ENCODE results near the gene FNBP1.

DNA sequence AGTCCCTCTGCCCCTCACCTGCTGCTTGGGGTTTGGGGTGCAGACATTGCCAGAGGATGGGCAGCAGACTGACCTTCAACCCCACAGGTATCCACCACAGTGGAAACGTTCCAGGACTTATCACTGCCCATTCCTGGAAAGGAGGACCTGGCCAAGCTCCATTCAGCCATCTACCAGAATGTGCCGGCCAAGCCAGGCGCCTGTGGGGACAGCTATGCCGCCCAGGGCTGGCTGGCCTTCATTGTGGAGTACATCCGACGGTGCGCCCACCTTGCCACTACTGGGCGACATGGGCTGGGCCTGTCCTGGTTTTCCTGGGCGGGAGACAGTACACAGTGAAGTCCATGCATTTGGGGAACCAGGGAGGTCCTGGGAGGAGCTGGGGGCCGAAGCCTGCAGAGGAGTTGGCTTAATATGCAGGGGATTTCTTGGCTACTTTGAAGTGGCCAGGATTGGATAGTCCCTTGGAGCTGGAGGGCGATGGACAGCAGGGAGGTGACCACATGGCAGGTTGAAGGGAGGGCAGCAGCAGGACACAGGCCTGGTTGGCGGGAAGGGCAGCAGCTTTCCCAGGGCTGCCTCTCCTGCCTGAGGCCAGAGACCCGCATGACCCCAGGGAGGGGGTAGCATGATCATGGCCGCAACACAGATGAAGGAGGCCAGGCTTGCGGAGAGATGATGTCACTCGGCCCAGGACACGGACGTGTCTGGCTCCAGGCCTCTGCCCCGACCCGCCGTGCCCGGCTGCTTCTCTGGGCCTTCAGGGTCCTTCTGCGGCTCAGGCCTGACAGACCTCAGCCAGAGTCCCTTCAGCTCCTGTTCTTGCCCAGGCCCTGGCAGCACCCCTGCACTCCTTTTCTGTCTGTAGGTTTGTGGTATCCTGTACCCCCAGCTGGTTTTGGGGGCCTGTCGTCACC lies 173.1 kb downstream of the FNBP1 start:
- TF ChIP-seq, protein P1, sequence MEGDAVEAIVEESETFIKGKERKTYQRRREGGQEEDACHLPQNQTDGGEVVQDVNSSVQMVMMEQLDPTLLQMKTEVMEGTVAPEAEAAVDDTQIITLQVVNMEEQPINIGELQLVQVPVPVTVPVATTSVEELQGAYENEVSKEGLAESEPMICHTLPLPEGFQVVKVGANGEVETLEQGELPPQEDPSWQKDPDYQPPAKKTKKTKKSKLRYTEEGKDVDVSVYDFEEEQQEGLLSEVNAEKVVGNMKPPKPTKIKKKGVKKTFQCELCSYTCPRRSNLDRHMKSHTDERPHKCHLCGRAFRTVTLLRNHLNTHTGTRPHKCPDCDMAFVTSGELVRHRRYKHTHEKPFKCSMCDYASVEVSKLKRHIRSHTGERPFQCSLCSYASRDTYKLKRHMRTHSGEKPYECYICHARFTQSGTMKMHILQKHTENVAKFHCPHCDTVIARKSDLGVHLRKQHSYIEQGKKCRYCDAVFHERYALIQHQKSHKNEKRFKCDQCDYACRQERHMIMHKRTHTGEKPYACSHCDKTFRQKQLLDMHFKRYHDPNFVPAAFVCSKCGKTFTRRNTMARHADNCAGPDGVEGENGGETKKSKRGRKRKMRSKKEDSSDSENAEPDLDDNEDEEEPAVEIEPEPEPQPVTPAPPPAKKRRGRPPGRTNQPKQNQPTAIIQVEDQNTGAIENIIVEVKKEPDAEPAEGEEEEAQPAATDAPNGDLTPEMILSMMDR (conservative IDR thresholded peaks at IDR 0.05; ENCODE audit: low read length) = no peak
- TF ChIP-seq EZH2phosphoT487 (IDR thresholded peaks at IDR 0.05; ENCODE audit: borderline replicate concordance) = no peak

All from Loucy (cell line).